Activated CD4-positive, alpha-beta T cell treated with anti-CD3 and anti-CD28 coated beads for 4 hours (primary cell): ENCODE measurements around the gene FAM181A.

ENCODE experiments used
- DNase-seq, 2 donors: peaks; one replicate each; pipeline ENCODE4 v3.0.0-alpha.2; 2020

FAM181A gene

DNA sequence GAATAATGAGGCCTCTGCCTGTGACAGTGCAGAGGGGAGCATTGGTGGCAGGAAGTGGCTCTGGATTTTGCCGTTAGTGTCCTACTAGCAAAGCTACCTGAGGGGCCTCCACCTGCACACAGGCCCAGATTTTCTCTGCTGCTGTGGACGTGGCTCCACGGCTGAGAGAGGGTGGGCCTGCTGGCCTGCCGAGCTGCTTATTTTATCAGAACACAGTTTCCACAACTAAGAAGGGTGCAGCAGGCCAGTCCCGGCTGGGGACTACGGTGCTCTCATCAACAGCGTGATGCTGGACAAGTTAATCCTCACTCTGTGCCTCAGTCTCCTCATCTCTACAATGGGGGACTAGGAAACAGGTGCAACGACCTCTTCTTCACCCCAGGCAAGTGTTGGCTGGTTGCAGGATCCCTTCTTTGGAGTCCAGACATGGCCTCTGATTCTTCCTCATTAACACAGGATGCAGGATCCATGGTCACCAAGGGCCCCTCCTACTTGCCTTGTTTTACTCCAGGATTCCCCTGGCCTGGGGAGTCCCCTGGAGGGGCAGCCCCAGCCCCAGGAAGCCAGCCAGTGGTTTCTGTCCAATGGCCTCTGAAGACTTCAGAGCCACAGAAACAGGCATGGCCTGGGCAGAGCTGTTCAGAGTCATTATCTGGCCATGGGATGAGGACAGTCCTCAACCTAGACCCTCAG is 3.3 kb downstream of the FAM181A start:
- DNase-seq: no peak

DNA sequence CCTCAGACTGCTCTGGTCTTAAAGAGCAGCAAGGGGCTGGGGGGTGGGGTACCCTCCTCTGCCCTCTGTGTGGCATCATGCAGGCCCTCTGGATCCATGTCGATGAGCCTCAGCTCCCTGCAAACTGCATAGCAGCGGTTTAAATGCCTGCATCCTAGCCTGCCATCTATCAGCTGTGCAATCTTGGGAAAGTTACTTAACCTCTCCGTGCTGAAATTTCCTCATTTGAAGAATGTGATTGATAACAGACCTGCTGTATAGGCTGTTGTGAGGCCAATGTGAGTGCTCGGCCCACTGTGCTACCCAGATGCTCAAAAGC is 3.8 kb downstream of the FAM181A start:
- no peak for DNase-seq

DNA sequence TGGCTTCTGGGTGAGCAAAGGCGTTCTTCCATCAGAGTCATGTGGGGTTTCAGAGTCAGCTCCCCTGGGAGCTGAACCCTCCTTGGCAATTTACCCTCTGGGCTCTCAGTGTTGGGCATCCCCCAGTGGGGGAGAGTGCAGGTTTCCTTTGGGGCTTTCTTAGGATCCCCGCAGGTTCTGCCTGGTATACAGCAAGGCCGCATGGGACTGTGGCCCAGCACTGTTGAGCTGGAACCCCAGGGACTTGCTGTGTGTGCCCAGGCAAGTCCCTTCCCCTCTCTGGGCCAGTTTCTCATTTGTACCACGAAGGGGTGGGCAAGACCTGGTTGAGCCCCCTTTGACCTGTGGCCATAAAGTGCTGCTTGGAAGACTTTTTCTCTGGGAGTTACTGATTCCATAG is 5.5 kb downstream of the FAM181A start:
- DNase-seq: no peak

DNA sequence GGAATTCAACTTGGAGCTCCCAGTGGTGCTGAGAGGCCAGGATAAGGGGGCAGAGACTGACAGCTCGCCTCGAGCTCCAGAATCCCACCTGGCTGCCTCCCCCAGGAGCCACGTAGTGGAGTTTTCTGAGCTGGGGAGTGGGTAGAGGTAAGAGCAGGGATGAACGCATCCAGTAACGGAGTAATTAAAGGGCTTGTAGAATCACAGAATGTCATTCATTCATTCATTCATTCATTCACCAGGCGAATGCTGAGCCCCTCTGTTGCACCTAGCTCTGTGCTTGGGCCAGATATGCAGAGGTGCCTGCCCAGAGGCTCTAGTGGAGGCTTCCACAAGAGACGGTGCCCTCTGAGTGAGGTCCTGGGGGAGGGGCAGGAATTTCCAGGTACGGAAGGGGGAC is 8.1 kb downstream of the FAM181A start:
- no peak for DNase-seq

DNA sequence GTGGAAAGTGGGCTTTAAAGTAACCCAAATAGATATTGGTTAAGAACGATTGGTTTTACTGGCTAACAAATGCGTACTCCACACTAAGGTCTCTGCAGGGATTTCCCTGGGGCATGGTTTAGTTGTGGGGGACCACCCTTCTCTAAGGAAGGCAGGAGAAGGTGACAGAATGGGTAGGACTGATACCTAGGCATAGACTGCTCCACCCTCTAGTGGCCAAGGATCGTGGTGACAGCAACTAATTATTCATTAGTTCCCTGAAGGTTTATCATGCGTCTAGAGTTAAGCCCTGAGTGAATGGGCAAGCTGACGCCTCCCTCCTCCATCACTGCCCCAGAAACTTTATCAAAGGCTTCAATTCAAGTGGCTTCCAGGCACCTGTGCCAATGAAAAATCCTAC is 9.1 kb downstream of the FAM181A start:
- DNase-seq: peak in 1 of 2 donors; percentile 24

DNA sequence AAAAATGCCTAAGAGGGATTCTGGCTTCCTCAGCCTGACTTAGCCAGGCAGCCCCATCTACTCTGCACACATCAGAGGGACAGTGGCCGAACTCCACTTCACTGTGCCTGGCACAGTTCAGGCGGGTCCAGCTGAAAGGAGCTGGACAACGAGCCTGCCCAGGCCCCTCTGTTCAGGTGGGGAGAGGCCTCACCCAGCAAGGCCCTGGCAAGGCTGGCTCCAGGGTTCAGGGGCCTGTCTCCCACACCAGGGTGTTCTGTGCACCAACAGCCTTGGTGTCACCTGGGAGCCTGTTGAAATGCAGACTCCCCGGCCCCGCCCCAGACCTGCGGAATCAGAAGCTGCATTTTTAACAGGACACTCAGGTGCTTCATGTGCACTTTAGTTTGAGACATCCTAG is 9.8 kb downstream of the FAM181A start:
- DNase-seq: no peak

DNA sequence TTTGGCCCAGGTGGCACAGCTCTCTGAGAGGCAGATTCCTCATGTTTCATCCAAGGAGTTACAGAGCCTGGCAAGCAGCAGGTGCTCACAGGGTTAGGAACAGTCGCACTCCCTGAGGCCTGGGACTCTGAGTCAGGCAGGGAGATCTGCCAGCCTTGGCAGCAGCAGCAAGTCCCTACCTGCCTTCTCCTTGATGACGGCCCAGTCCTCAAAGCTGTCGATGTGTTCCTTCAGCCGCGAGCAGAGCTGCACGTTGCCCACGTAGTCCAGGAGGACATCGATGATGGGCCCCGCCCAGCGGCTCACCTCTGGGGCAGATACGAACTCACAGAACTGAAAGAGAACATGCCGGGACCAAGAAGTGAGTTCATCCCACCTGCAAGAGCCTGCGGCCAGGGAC is 10.4 kb downstream of the FAM181A start:
- no peak for DNase-seq

DNA sequence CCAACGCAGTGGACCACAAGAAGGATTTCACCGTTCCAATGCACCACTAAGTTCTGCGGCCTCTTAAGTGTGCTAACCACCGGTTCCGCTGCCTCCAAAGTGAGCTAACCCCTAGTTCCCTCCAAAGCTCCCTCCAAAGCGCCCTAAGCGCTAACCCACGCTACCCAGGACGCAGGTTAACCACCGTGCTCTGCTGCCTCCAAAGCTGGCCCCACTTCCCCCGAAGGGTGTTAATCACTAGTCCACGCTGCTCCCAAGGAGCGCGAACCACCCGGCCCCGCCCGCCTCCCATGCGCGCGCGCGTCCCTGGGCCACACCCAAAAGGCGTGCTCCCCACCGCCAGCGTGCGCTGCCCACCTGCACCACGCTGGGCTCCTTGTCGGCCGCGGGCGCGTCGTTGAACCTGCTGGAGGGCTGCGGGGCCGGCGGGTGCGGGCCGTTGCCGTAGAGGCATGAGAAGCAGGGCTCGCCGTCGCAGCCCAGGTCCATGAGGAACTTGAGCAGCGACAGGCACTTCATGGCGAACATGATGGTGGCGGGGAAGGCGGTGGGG is 11.7 kb downstream of the FAM181A start:
- no peak for DNase-seq

DNA sequence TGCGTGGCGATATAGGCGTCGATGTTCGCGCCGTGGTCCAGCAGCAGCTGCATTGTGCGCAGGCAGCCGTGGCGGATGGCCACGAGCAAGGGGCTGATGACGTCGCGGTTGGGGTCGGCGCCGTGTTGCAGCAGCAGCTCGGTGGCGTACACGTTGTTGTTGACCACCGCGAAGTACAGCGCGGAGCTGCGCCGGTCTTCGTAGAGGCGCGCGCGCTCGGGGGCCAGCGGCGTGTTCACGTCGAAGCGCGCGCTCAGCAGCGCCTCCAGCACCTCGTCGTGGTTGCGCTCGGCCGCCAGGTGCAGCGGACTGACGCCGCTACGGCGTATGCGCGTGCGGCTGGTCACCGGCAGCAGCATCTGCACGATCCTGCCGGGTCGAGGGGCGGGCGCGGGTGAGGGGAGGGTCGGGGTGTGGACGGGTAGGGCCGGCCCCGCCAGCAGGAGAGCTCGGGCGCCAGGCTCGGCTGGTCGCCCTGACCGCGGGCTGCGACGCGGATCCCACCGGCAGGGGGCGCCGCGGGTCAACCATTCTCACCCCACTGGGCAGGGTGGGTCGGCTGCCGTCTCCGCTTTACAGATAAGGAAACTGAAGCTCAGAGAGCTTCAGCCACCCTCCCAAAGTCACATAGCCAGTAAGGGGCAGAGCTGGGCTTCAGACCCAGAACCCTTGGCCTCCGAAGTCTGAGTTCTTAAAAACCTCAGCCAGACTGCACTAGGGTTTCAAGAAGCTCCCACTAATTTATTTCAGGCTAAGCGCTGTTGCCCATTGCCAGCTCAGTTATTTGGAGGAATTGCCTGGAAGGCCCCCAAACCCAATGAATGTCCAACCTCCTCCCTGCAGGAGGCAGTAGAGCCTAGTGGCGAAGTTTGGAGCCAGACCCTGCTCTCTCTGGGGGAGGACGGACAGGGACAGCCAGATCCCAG is 12.4 kb downstream of the FAM181A start:
- peak; percentile 87 to 94 for DNase-seq

DNA sequence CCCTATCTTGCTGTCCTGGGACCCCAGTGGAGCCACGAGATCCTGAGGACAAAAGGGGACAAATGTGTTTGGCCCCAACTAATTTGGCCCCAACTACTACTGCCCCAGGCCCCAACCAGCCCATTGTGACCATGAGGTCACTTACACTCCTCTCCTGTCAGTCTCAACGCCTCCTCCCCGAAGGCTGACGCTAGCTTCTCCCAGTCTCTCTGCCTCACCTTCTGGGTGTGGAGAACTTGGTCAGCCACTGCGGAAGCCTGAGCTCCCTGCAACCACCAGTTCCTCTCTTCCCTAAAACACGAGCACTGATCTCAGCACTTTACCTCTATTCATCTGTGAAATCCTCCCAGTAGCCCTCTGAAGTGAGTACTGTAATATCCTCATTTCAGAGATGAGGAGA is 13.3 kb downstream of the FAM181A start:
- DNase-seq: no peak

DNA sequence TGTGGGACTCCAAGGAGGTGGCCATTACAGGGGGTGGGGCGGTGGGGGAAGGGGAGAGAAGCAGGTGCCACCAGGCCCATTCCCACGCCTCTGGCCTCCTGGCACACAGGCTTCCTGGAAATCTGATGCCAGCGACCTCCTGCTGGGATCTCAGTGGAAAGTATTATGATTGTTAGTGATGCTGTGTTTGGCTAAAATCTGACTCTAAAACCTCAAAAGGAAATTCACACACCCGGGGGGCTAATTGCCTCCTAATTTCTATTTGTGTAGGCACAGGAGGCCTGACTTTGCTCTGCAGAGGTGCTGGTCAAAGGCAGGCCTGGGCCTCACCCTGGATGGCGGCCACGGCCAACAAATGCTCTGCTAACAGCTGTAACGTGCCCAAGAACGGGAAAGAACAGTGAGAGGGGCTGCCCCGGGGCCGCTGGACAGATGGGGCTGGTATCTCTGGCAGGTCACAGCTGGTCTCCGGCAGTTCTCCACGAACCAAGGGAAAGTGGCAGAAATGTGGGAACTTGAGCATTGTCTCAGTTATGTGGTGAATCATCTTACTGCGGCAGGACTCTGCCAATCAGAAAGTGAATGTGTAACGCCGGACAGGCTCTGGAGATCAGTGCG is 14.3 kb downstream of the FAM181A start:
- no peak for DNase-seq

DNA sequence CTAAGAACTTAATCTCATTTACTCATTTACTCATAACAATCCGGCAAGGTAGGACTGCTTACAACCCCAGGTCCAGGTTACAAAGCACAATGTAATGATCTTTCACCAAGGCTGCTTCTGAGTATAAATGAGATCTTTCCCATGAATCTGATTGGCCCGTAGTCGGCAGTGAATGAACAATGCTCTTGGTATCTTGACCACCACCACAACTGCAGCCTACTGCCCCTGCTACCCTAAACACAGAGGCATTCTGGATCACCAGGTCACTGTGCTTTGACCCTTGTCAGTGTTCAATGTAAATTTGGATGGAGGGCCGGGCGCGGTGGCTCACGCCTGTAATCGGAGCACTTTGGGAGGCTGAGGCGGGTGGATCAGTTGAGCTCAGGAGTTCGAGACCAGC is 15.9 kb downstream of the FAM181A start:
- no peak for DNase-seq

DNA sequence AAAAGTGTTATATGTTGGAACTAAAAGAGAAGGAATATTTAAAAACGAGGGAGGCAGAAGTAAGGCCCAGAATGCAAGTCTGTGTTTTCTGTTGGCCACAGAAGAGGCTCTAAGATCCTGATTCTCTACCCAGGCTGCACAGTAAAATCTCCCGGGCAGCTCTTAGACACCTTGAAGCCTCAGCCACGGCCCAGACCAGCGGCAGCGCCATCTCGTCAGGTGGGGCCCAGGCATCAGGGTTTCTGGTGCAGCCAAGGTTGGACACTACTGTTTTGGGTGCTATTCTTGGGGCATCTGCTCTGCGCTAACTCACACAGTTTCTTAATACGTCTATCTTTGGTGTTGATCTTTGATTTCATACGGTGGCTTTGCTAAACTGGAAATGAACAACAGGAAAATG is 16.8 kb downstream of the FAM181A start:
- no peak for DNase-seq

DNA sequence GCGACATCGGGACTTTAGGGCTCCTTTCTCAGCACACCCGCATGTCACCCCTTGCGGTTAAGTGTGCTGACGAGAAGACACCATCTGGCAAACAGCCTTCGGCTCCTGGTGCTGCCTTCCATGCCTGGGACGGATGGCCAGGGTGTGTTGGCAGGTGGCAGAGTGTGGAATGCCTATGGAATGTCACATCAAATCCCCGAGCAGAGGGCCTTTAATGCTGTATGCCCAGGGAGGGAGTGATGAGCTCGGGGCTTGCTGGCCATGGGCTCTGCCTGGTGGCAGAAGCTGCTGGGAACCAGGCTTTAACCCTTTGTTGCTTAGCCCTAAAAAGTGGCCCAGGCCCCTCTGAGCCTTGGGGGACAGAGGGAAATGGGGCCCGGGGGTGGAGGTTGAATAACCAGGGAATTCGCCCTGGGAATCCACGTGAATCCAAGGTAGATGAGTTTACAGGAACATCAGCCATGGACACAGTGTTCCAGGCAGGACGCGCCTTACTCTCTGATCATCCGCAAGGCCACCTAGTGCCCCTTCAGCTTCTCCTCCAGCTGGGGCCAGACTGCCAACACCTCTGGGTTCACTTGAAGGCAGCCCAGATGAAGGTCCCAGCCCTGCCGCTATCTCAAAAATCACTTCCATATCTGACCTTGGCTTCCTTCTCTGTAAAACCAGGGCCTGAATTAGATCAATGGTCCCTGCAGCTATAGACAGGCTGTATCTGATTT is 17.4 kb downstream of the FAM181A start:
- DNase-seq: no peak

DNA sequence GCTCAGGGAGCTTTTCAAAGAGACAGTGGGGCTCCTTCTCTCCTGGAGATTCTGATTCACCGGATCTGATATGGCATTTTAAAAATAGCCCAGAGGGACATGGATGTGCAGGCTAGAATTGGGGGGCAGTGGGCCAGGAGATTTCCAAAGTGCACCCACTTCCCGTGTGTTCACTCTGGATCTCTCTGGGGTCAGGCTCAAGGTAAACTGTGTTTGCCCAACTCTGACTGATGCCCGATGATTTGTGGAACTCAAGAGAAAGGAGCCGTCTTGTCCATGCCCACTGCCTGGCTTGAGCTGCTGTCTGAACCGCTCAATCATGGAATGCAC is 17.9 kb downstream of the FAM181A start:
- DNase-seq: no peak

DNA sequence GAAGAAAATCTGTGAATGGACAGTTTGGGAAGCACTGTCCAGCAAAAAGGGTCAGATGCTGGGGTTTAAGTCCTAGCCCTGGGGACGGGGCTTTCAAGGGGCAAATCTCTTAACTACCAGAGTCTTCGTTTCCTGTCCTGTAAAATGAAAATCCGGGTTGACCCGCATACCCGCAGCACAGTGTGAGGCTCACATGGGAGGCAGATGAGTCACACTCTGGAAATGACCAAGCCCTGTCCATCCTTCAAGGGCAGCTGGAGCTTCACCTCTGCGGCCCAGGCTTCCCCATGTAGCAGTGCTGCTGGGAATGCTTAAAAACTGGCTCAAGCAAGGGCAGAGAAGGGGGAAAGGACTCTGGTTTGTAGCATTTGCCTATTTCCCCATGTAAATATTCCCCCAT is 19.0 kb downstream of the FAM181A start:
- no peak for DNase-seq

DNA sequence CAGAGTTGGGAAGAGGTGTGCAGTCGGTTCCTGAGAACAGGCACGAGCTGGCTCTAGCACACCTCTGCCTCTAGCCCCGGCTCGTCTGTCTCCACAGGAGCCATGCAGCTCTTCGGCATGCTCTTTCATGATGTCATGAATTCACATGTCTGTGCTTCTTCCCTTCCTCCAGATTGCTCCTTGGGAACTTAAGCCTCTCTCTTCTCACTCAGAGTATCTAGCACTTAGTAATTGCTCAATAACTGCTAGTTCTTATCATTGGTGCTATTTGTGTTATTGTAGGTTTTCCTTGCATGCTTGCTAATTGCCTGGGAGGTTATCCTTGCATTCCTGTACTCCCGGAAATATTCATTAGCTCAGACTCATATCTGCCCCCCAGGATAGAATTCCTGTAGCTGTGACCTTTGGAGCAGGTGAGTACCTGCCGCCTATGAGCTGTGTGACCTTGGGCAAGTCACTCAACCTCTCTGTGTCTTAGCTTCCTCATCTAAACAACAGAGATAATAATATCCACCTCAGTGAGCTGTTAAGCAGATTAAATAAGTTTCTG is 19.5 kb downstream of the FAM181A start:
- no peak for DNase-seq

DNA sequence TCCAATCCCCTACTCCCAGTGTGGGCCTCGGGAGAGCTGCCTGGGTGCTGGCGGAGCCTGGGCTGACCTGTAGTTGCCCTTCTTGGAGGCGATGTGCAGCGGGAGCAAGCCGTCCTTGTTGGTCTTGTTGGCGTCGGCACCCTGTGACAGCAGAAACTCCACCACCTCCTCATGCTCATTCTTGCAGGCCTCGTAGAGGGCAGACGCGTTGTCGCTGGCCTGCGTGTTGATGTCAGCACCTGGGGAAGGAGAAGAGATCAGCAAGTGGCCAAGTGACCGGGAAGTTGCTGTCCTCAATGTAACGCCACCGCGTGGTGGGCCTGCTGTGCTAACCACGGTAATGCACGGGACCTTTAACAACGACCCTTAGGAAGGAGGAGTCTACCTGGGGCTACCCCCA is 20.1 kb downstream of the FAM181A start:
- DNase-seq: no peak

DNA sequence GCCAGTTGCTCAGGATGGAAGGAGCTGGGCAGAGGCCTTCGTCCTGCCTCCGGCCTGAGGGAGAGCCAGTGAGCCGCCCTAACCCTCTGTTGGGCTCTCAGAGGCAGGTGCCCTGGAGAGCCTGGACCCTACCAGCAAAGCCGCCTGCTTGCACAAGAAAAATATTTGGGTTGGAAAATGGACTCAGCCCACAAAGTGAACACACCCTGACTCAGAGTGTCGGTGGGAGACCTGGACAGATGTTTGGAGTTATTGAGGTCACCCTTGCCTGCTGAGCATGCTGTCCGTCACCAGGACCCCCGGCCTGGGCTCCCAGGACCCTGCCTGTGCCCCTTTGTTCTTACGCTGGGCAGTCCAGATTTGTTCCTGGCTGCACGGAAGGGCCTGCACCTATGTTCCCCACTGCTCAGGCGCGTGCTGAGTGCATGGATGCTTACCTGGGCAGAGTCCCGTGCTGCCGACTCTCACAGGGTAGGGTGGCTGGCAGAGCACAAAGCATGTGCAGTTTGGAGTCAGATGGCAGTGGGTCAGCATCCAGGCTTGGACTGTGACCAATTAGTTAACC is 22.4 kb downstream of the FAM181A start:
- DNase-seq: no peak

DNA sequence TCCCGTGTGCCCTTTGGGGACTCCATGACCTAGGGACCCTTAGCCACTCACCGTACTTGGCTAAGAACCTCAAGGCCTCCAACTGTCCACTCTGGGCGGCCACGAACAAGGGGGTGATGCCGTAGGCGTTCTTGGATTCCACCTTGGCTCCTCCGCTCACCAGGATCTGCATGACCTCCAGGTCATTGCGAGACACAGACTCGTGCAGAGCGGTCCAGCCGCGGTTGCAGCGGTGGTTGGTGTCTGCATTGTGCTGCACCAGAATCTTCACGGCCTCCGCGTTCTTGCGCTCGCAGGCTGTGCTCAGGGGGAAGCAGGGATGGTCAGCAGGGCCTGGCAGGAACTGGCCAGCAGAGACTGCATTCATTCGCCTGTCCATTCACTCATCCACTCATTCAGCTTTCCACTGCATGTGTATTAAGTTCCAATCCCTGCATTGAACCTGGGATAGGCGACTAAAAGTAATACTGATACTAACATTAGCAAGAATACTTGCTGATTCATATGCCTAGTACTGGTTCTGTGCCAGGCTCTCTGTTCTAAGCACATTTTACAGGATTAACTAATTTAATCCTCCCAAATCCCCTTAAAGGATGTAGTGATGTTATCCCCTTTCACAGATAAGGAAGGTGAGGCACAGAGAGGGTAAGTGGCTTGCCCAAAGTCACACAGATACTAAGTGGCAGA is 23.9 kb downstream of the FAM181A start:
- no peak for DNase-seq

DNA sequence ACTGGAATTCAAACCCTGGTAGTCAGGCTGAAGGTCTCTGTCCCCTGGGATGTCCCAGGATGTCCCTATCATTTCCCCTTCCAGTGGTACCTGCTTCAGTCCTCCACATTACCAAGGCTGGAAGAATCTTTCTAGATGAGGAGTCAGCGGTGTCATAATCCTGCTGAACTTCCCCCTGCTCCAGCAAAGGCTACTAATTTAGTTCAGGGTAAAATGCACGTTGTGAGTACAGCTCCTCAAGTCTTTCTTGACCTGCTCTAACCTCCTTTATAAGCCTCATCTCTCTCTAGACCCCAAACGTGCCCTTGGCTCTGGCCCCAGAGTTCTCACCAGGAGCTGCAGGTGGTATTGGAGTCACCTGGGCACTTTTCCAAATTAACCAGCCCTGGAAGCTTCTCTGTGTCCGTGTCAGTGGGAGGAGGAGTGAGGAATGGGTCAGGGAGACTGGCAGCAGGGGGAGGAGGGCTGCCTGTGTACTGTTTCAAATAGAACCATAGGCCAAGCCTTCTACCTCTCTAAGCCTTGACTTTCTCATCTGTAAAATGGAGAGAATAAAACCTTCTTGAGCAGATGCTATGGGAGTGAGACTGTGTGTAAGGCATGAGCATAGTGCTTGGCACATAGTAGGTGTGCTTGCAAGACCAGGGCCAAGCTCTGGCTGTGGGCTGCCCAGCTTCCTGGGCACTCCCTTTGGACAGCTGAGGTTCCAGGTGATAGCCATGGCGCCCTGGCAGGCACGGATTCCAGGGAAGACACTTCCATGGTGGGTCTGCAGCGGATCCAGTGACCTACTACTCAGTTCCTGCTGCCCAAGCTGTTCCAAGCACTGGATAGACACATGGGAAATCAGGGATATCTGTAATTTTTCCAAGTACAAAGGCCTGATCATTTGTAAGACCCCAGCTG is 24.7 kb downstream of the FAM181A start:
- DNase-seq: no peak
